HepG2 (cell line): ENCODE measurements around the gene DDX18. TPM values are rescaled to one million over a fixed set of nuclear protein-coding genes. Genes with fewer than 3 reads are reported as not detected.

Experiments used
- ATAC-seq: fragments of 200-7000 bp; cut with Tn5 transposase; 3 replicates; pipeline ENCODE4 v1.9.1; 2020; ENCODE audit warnings: mild to moderate bottlenecking, moderate library complexity
- BruUV-seq: library from RNA; stranded (reverse); fragments of 400-500 nt; replicated peaks from 2 replicates; lab custom pipeline; 2021; lab: Mats Ljungman, UMichigan
- CTCF ChIA-PET: fragments of 300-600 bp; formaldehyde crosslinking; extraction: SDS; loops from one replicate; lab custom pipeline; 2021; ENCODE audit warnings: low total read pairs, inconsistent platforms, low intra/inter-chr PET ratio; lab: Yijun Ruan, JAX
- POLR2A ChIA-PET: fragments of 350-600 bp; sonication (Branson Sonifier 250); formaldehyde crosslinking; loops from one replicate; lab custom pipeline; 2020; ENCODE audit warnings: antibody characterized with exemption, inconsistent platforms; lab: Yijun Ruan, JAX
- DNase-seq: peaks from one replicate; pipeline ENCODE4 v3.0.0-alpha.2; 2015; ENCODE audit warnings: low spot score
- FAIRE-seq: peaks from 3 replicates; lab custom pipeline; 2011; peaks lifted over from hg19 to GRCh38; lab: Jason Lieb, UNC
- H2AFZ ChIP-seq: one replicate; pipeline ENCODE4 v1.6.1; 2011; ENCODE audit warnings: low read length, inconsistent platforms
- H3K27ac ChIP-seq: fragments of 300-600 bp; 3 replicates; pipeline ENCODE4 v1.8.0; 2011; ENCODE audit warnings: mixed run types, mild to moderate bottlenecking, mixed read lengths, low read length, inconsistent platforms; ENCODE audit not compliant: insufficient read depth; ENCODE audit errors: extremely low read length
- H3K27me3 ChIP-seq, 2 experiments: fragments of 200-600 bp in 1 of 2; 2 replicates in 1 of 2; 3 replicates in 1 of 2; pipeline versions ENCODE4 v1.6.0 to v1.8.0; 2011; ENCODE audit warnings: low read length in 2 of 2, mild to moderate bottlenecking in 2 of 2, moderate library complexity in 2 of 2, inconsistent platforms in 1 of 2; ENCODE audit not compliant: insufficient read depth in 2 of 2, control insufficient read depth in 1 of 2
- H3K36me3 ChIP-seq, 2 experiments: fragments of 200-600 bp in 1 of 2; replicated peaks in 1 of 2; 2 replicates in 1 of 2; 3 replicates in 1 of 2; pipeline versions ENCODE4 v1.5.1 to v1.8.0; 2011; ENCODE audit warnings: low read length in 2 of 2, inconsistent platforms in 1 of 2; ENCODE audit not compliant: insufficient read depth in 2 of 2, control insufficient read depth in 1 of 2
- H3K4me1 ChIP-seq: 2 replicates; pipeline ENCODE4 v1.5.1; 2012; ENCODE audit warnings: low read length, inconsistent platforms; ENCODE audit not compliant: insufficient read depth
- H3K4me2 ChIP-seq: 2 replicates; pipeline ENCODE4 v1.6.0; 2011; ENCODE audit warnings: low read depth, low read length, inconsistent platforms
- H3K4me3 ChIP-seq, 3 experiments: fragments of 200-600 bp in 1 of 3; sonication (generic), shearing (Covaris generic) in 1 of 3; replicated peaks in 1 of 3; 2 replicates each; pipeline ENCODE4 v1.5.1; 2011 to 2016; ENCODE audit warnings: low read length in 3 of 3, inconsistent platforms in 2 of 3, low read depth in 2 of 3, mild to moderate bottlenecking in 2 of 3, control low read depth in 1 of 3, mixed read lengths in 1 of 3; ENCODE audit not compliant: insufficient read depth in 1 of 3
- H3K79me2 ChIP-seq: one replicate; pipeline ENCODE4 v1.6.1; 2011; ENCODE audit warnings: low read length, inconsistent platforms; ENCODE audit not compliant: insufficient read depth
- H3K9ac ChIP-seq: 2 replicates; pipeline ENCODE4 v1.6.0; 2011; ENCODE audit warnings: mild to moderate bottlenecking, low read depth, low read length, inconsistent platforms; ENCODE audit not compliant: insufficient read depth
- H3K9me3 ChIP-seq: 2 replicates; pipeline ENCODE4 v1.5.1; 2012; ENCODE audit warnings: mild to moderate bottlenecking, low read length
- H4K20me1 ChIP-seq: 2 replicates; pipeline ENCODE4 v1.6.0; 2011; ENCODE audit warnings: inconsistent platforms, mild to moderate bottlenecking, low read length, moderate library complexity; ENCODE audit not compliant: insufficient read depth
- ADNP ChIP-seq: sonication (generic); formaldehyde crosslinking; IDR thresholded peaks from 2 replicates; pipeline ENCODE4 v1.4.0; 2020; ENCODE audit warnings: missing genetic modification reagents
- CEBPG ChIP-seq: IDR thresholded peaks from 2 replicates; pipeline ENCODE4 v1.6.1; 2016
- CENPX ChIP-seq: sonication (generic); formaldehyde crosslinking; IDR thresholded peaks from 2 replicates; pipeline ENCODE4 v1.9.0; 2021; ENCODE audit warnings: mild to moderate bottlenecking, missing genetic modification reagents, moderate library complexity
- DR1 ChIP-seq: sonication (generic); formaldehyde crosslinking; IDR thresholded peaks from 2 replicates; pipeline ENCODE4 v1.8.0; 2021; ENCODE audit warnings: mild to moderate bottlenecking, missing genetic modification reagents, inconsistent platforms
- FOSL2 ChIP-seq: sonication (generic); formaldehyde crosslinking; IDR thresholded peaks from 2 replicates; pipeline ENCODE4 v1.4.0; 2020; ENCODE audit warnings: missing genetic modification reagents
- FOXK1 ChIP-seq: sonication (generic); formaldehyde crosslinking; IDR thresholded peaks from 2 replicates; pipeline ENCODE4 v1.4.0; 2020; ENCODE audit warnings: low read depth, missing genetic modification reagents, borderline replicate concordance
- HCFC1 ChIP-seq: fragments of 150-350 bp; IDR thresholded peaks from 2 replicates; pipeline ENCODE4 v1.6.1; 2014; ENCODE audit warnings: low read depth, low read length
- HES4 ChIP-seq: sonication (generic); formaldehyde crosslinking; IDR thresholded peaks from 2 replicates; pipeline ENCODE4 v1.9.0; 2021; ENCODE audit warnings: mild to moderate bottlenecking, missing genetic modification reagents, borderline replicate concordance
- HOXA7 ChIP-seq: sonication (generic); formaldehyde crosslinking; IDR thresholded peaks from 2 replicates; pipeline ENCODE4 v1.8.1; 2022; ENCODE audit warnings: mild to moderate bottlenecking, missing genetic modification reagents, moderate library complexity
- ISX ChIP-seq: sonication (generic); formaldehyde crosslinking; conservative IDR thresholded peaks from 2 replicates; pipeline ENCODE4 v1.5.0; 2020; ENCODE audit warnings: missing genetic modification reagents
- JUNB ChIP-seq: sonication (generic); formaldehyde crosslinking; IDR thresholded peaks from 2 replicates; pipeline ENCODE4 v1.8.0; 2022; ENCODE audit warnings: missing genetic modification reagents, mild to moderate bottlenecking, borderline replicate concordance
- NRL ChIP-seq: sonication (generic); formaldehyde crosslinking; IDR thresholded peaks from 2 replicates; pipeline ENCODE4 v1.5.0; 2020; ENCODE audit warnings: missing genetic modification reagents, mild to moderate bottlenecking, moderate library complexity, borderline replicate concordance
- PAWR ChIP-seq: sonication (generic); formaldehyde crosslinking; IDR thresholded peaks from 2 replicates; pipeline ENCODE4 v1.4.0; 2020; ENCODE audit warnings: missing genetic modification reagents, mild to moderate bottlenecking, borderline replicate concordance
- POLR2AphosphoS2 ChIP-seq: IDR thresholded peaks from 2 replicates; pipeline ENCODE4 v1.6.1; 2011; ENCODE audit warnings: low read depth, low read length, improper control_type of control experiment
- ZNF143 ChIP-seq: sonication (generic); formaldehyde crosslinking; IDR thresholded peaks from 2 replicates; pipeline ENCODE4 v1.4.0; 2020; ENCODE audit warnings: missing genetic modification reagents
- ZNF256 ChIP-seq: sonication (generic); formaldehyde crosslinking; conservative IDR thresholded peaks from 2 replicates; pipeline ENCODE4 v1.4.0; 2020; ENCODE audit warnings: missing genetic modification reagents
- ZNF274 ChIP-seq: sonication (generic); formaldehyde crosslinking; IDR thresholded peaks from 2 replicates; pipeline ENCODE4 v1.5.1; 2020; ENCODE audit warnings: mild to moderate bottlenecking, missing genetic modification reagents
- ZNF563 ChIP-seq: sonication (generic); formaldehyde crosslinking; IDR thresholded peaks from 2 replicates; pipeline ENCODE4 v1.8.0; 2022; ENCODE audit warnings: mild to moderate bottlenecking, moderate library complexity, missing genetic modification reagents
- ZNF629 ChIP-seq: sonication (generic); formaldehyde crosslinking; conservative IDR thresholded peaks from 2 replicates; pipeline ENCODE4 v1.5.0; 2020; ENCODE audit warnings: missing genetic modification reagents
- ZNF772 ChIP-seq: sonication (generic); formaldehyde crosslinking; IDR thresholded peaks from 2 replicates; pipeline ENCODE4 v1.5.0; 2020; ENCODE audit warnings: mild to moderate bottlenecking, missing genetic modification reagents
- ZSCAN21 ChIP-seq: sonication (generic); formaldehyde crosslinking; IDR thresholded peaks from 2 replicates; pipeline ENCODE4 v1.8.0; 2022; ENCODE audit warnings: mild to moderate bottlenecking, missing genetic modification reagents, moderate library complexity, borderline replicate concordance
- WGBS: methylation state at CpG from one replicate; pipeline ENCODE4 v1.1.6; 2017; ENCODE audit warnings: low lambda C conversion rate; 5-methylcytosine and 5-hydroxymethylcytosine counted together
- in situ Hi-C: cut with HindIII; loops from 2 replicates; pipeline ENCODE4 v1.10.0; 2017; ENCODE audit warnings: low pct_unique_long_range_greater_than_20kb; ENCODE audit not compliant: extremely low pct_ligation_motif_present
- intact Hi-C: fragments of 100-400 bp; cut with micrococcal nuclease; formaldehyde crosslinking; loops from one replicate; pipeline ENCODE4 v1.10.0; 2022; ENCODE audit not compliant: unreplicated experiment
- polyA plus RNA-seq, 8 experiments: library from polyadenylated mRNA; depleted of rRNA in 3 of 8; stranded (reverse) in 7 of 8; unstranded in 1 of 8; fragments of >200 nt; fragmentation: Illumina TruSeq in 4 of 8; extraction: Trizol in 4 of 8; gene quantifications; 2 replicates each; pipeline versions ENCODE4 v1.2.1 to v1.2.3, GENCODE V29; 2011 to 2016; ENCODE audit warnings: low read depth in 4 of 8, missing spikeins in 1 of 8, mixed read lengths in 1 of 8; ENCODE audit not compliant: insufficient read depth in 1 of 8
- total RNA-seq, 5 experiments: library from RNA; depleted of rRNA; stranded (reverse); fragments of >200 nt; fragmentation: Illumina TruSeq; extraction: Trizol; gene quantifications; 2 replicates each; pipeline ENCODE4 v1.2.3, GENCODE V29; 2016; ENCODE audit warnings: low read depth in 1 of 5
- TF ChIP-seq, protein P1 (sequence below): sonication (generic); formaldehyde crosslinking; IDR thresholded peaks from 2 replicates; pipeline ENCODE4 v1.4.0; 2020; ENCODE audit warnings: mild to moderate bottlenecking, missing genetic modification reagents

The DDX18 gene
- total and polyA plus RNA-seq, 2 of the 13 experiments (the other 11 are each of a cell fraction or from before 2014, with no cell fraction given) = 64.0 to 134 TPM

DNA sequence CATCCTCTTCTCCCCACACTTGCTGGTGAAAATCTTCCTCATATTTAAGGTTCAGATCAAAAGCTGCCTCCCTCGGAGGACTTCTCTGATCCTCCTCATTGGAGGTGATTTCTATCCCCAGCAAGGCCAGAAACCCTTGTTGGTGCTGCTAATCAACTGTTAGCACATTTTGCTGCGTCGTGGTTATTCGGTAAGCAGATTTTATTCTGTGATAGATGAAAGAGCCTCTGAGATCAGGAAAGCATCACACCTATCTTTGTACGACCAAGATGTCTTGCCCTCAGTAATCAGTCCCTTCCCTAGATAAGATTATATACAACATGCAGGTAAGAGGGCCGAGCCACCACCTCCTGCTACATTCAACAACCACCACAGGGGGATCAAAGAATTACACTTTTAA, 40.1 kb downstream of the DDX18 start:
- H3K36me3 ChIP-seq = no peaks in the 10 kb centered on the region

GRCh38 chr2:117855886-117856285, 41.4 kb downstream of the DDX18 start:
- no peak for FAIRE-seq
- no peak for ATAC-seq
- Histone ChIP-seq H3K9me3 (no peaks in the 10 kb centered on the region), H3K27ac (no peak overlapping the region), H2AFZ (no peak overlapping the region), H3K4me3 (no peak overlapping the region), H3K4me1 (0 out of 2 replicates have a peak, but pooled peaks cover 4% of the 10 kb centered on the region), H3K9ac (no peak overlapping the region), H4K20me1 (no peaks in the 10 kb centered on the region), H3K4me2 (no peak overlapping the region), H3K27me3 (peaks cover 2 to 21% of the 10 kb centered on the region in 2 experiments; a peak in 3 of 5 replicates), H3K36me3 (no peaks in the 10 kb centered on the region), H3K79me2 (no peaks in the 10 kb centered on the region)
- POLR2A ChIA-PET = interaction anchor here (0.7 kb wide), 1 partner anchor 1353 kb away, joined by 3 read pairs; no protein-coding TSS in a partner anchor
- intact Hi-C loops (no loop called here), in situ Hi-C loops (no loop called here)
- DNase-seq = no peak
- CTCF ChIA-PET = no interaction called here
- BruUV-seq = no TSS peak
- WGBS = 27% methylated on average over 3 of the region's 3 CpGs
- TF ChIP-seq ZNF563 (CRISPR knock-in tag) (no peak), CENPX (CRISPR knock-in tag) (no peak), CEBPG (no peak), ZNF629 (no peak), DR1 (CRISPR knock-in tag) (no peak), FOSL2 (no peak), POLR2AphosphoS2 (no peak), ZNF772 (CRISPR knock-in tag) (no peak), ZSCAN21 (CRISPR knock-in tag) (no peak), ZNF256 (CRISPR knock-in tag) (no peak)

More for the DNA sequence above, 40.1 kb downstream of the DDX18 start:
- H3K9me3 ChIP-seq = no peaks in the 10 kb centered on the region
- no peak for DNase-seq
- H3K4me1 ChIP-seq = 0 out of 2 replicates have a peak, but pooled peaks cover 4% of the 10 kb centered on the region
- H3K9ac ChIP-seq = no peak overlapping the region
- POLR2A ChIA-PET = no interaction called here
- no peak for ATAC-seq
- 15% methylated on average over 6 of the region's 6 CpGs for WGBS
- intact Hi-C loops = no loop called here
- no peak overlapping the region for H3K27ac ChIP-seq
- FAIRE-seq = no peak
- no TSS peak for BruUV-seq
- peaks cover 0 to 28% of the 10 kb centered on the region in 2 experiments; a peak in 3 of 5 replicates for H3K27me3 ChIP-seq
- H2AFZ ChIP-seq = no peak overlapping the region
- no peaks in the 10 kb centered on the region for H4K20me1 ChIP-seq
- TF ChIP-seq ADNP (CRISPR knock-in tag) (no peak), HES4 (CRISPR knock-in tag) (no peak), FOXK1 (CRISPR knock-in tag) (no peak), ZNF274 (no peak), ISX (CRISPR knock-in tag) (no peak), HCFC1 (no peak), HOXA7 (CRISPR knock-in tag) (no peak), PAWR (no peak), ZNF143 (CRISPR knock-in tag) (no peak), JUNB (CRISPR knock-in tag) (no peak), NRL (CRISPR knock-in tag) (no peak)
- TF ChIP-seq, protein P1, sequence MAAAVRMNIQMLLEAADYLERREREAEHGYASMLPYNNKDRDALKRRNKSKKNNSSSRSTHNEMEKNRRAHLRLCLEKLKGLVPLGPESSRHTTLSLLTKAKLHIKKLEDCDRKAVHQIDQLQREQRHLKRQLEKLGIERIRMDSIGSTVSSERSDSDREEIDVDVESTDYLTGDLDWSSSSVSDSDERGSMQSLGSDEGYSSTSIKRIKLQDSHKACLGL = no peak
- TF ChIP-seq, all 625 proteins: peak for 0
- CTCF ChIA-PET = no interaction called here
- in situ Hi-C loops = no loop called here
- Histone ChIP-seq H3K4me2 (no peak overlapping the region), H3K4me3 (no peak overlapping the region), H3K79me2 (no peaks in the 10 kb centered on the region)
